ENCODE data around the gene COBL.

Gene COBL

GRCh38 chr7:50973814-50974213 is 342.8 kb downstream of the COBL start:
- no peak for DNase-seq (ENCODE audit: low spot score)
- FAIRE-seq, result no peak

- DNase-seq (ENCODE audit: low spot score) (no peak), FAIRE-seq (no peak)
Observed at GRCh38 chr7:50970092-50970491, 346.5 kb downstream of the COBL start.
